Peyer's patch (tissue), 4 donors: ENCODE measurements around the gene SLC5A12.

Experiments
- CTCF ChIP-seq, 6 experiments: fragments of 450-650 bp in 4 of 6; fragments of 200-600 bp in 2 of 6; sonication (generic) in 1 of 6; IDR thresholded peaks; one replicate each; pipeline ENCODE4 v1.5.1; 2017 to 2019; ENCODE audit warnings: antibody characterized with exemption in 6 of 6, mild to moderate bottlenecking in 3 of 6, moderate library complexity in 1 of 6
- POLR2A ChIP-seq, 2 donors: fragments of 450-650 bp; IDR thresholded peaks; one replicate each; pipeline ENCODE4 v1.5.1; 2017; ENCODE audit warnings: antibody characterized with exemption in 2 of 2, mild to moderate bottlenecking in 2 of 2, moderate library complexity in 2 of 2

DNA sequence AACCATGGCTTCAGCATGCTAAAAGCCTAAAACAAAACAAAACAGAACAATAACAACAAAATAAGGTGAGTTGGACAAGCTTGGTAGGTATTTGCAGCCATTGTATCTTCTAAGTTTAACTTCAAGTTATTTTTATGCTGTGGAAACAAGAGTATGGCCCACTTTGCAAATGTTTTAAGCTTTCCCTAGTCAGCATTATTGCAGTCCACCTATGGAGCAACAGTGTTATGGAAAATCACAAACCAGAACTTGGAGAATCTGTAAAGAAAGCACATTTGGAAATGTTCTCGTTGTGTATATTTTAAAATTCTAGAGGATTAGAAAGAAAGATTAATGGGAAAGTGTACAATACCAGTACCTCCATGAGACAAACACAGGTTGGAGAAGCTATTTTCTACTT, 7.4 kb upstream of the SLC5A12 start:
- TF ChIP-seq POLR2A (IDR thresholded peaks at IDR 0.05) (no peak), CTCF (IDR thresholded peaks at IDR 0.05) (no peak)
